KMS-11 (cell line): ENCODE results near the gene GIPR.

Experiments
- H2AFZ ChIP-seq: fragments of 200-600 bp; sonication (generic); 2 replicates; pipeline ENCODE4 v1.6.1; 2016; ENCODE audit warnings: antibody characterized with exemption, mixed run types, low read depth
- H3K27ac ChIP-seq: fragments of 200-600 bp; sonication (generic); 2 replicates; pipeline ENCODE4 v1.6.1; 2016; ENCODE audit warnings: mild to moderate bottlenecking, mixed run types
- H3K27me3 ChIP-seq: fragments of 200-600 bp; sonication (generic); 2 replicates; pipeline ENCODE4 v1.6.1; 2017; ENCODE audit warnings: mild to moderate bottlenecking, low read depth, mixed run types, moderate library complexity; ENCODE audit not compliant: insufficient read depth
- H3K36me3 ChIP-seq: fragments of 200-600 bp; sonication (generic); 2 replicates; pipeline ENCODE4 v1.6.1; 2017; ENCODE audit warnings: mild to moderate bottlenecking, mixed run types; ENCODE audit not compliant: insufficient read depth
- H3K4me1 ChIP-seq: fragments of 200-600 bp; sonication (generic); 2 replicates; pipeline ENCODE4 v1.6.1; 2016; ENCODE audit warnings: mild to moderate bottlenecking, low read depth, mixed run types; ENCODE audit not compliant: poor library complexity, severe bottlenecking
- H3K4me2 ChIP-seq: fragments of 200-600 bp; sonication (generic); 2 replicates; pipeline ENCODE4 v1.7.0; 2016; ENCODE audit warnings: mild to moderate bottlenecking, mixed run types
- H3K4me3 ChIP-seq: fragments of 200-600 bp; sonication (generic); IDR thresholded peaks from 2 replicates; pipeline ENCODE4 v1.6.1; 2017; ENCODE audit warnings: low read depth, low read length, mixed read lengths; ENCODE audit not compliant: insufficient read depth
- H3K79me2 ChIP-seq: fragments of 200-600 bp; sonication (generic); 2 replicates; pipeline ENCODE4 v1.6.1; 2016; ENCODE audit warnings: low read depth, mixed run types; ENCODE audit not compliant: insufficient read depth
- H3K9ac ChIP-seq: fragments of 200-600 bp; sonication (generic); 2 replicates; pipeline ENCODE4 v1.6.1; 2016; ENCODE audit warnings: mild to moderate bottlenecking, mixed run types
- H4K20me1 ChIP-seq: fragments of 200-600 bp; sonication (generic); 2 replicates; pipeline ENCODE4 v1.6.1; 2016; ENCODE audit warnings: mild to moderate bottlenecking, mixed run types; ENCODE audit not compliant: insufficient read depth
- CTCF ChIP-seq: fragments of 200-600 bp; sonication (generic); conservative IDR thresholded peaks from 2 replicates; pipeline ENCODE4 v1.6.1; 2017; ENCODE audit warnings: low read depth, mild to moderate bottlenecking, antibody characterized with exemption, low read length, moderate library complexity, mixed read lengths

Gene GIPR

GRCh38 chr19:45645631-45646344 is 22.2 kb upstream of the GIPR start:
- Histone ChIP-seq H3K4me2 (peak overlapping the region; percentile 69), H3K9ac (no peak overlapping the region), H4K20me1 (no peaks in the 10 kb centered on the region), H3K36me3 (no peaks in the 10 kb centered on the region), H3K79me2 (no peaks in the 10 kb centered on the region), H3K4me3 (no peak overlapping the region), H3K4me1 (peaks cover 18% of the 10 kb centered on the region), H3K27ac (no peak overlapping the region), H2AFZ (peak overlapping the region; percentile 83), H3K27me3 (peaks cover 3% of the 10 kb centered on the region; the same call in 1 of the 2 replicates)
- TF ChIP-seq CTCF: no peak

DNA sequence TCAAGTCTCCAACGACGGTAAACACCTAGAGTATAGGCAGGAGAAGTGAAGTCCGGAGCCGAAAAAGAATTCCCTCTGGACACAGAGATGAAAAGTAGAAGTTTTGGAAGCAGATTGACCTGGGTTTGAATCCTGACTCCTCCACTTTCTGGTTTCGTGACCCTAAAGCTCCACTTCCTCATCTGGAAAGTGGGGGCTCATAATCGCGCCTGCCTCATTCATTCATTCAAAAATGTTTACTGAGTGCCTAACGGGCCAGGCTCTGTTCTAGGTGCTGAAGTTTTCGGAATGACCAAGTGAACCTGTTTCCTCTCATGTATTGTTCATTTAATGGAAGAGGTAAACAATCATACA is 21.7 kb upstream of the GIPR start:
- no peak overlapping the region for H3K27ac ChIP-seq
- peak overlapping the region; percentile 69 for H3K4me2 ChIP-seq
- no peak overlapping the region for H3K9ac ChIP-seq
- H3K4me3 ChIP-seq: no peak overlapping the region
- no peaks in the 10 kb centered on the region for H4K20me1 ChIP-seq
- H2AFZ ChIP-seq: peak overlapping the region; percentile 83
- no peaks in the 10 kb centered on the region for H3K79me2 ChIP-seq
- H3K27me3 ChIP-seq: peaks cover 3% of the 10 kb centered on the region; the same call in 1 of the 2 replicates
- peaks cover 16% of the 10 kb centered on the region for H3K4me1 ChIP-seq
- no peaks in the 10 kb centered on the region for H3K36me3 ChIP-seq
- no peak for TF ChIP-seq CTCF

DNA sequence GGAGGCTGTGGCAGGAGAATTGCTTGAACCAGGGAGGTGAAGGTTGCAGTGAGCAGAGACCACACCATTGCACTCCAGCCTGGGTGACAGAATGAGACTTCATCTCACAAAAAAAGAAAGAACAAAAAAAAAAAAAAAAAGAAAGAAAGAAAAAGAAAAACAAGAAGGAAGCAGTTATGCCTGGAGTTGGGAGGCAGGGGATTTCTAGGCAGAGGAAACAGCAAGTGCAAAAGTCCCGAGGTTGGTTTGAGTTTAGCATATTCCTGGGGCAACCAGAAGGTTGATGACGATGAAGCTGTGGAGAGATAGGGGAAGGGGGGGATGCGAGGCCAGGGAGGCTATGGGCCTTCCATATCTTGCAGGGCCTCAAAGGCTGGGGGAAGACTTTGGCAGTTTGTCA is 17.3 kb upstream of the GIPR start:
- Histone ChIP-seq H3K79me2 (no peaks in the 10 kb centered on the region), H3K27ac (no peak overlapping the region), H3K9ac (no peak overlapping the region), H2AFZ (no peak overlapping the region), H3K4me1 (peaks cover 5% of the 10 kb centered on the region), H3K27me3 (peaks cover 6% of the 10 kb centered on the region; the same call in 1 of the 2 replicates), H4K20me1 (no peaks in the 10 kb centered on the region), H3K4me2 (no peak overlapping the region), H3K36me3 (no peaks in the 10 kb centered on the region), H3K4me3 (no peak overlapping the region)
- TF ChIP-seq CTCF: no peak

DNA sequence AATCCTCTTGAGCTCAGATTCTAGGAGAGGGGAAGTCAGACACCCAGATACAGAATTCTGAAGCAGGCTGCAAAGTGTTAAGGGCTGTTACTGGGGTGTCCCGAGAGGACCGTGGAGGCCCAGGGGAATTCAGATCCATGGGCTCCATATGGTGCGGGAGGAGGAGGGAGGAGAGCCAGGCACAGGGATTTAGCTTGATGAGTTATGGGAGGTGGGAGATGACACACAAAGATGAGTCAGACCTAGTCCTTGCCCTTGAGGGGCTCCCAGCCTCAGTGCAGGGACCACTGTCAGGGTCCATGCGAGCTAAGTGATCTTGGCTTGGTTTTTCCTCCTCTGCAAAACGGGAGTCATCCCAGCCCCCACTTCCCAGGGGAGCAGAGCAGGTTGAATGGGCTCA is 14.4 kb upstream of the GIPR start:
- H3K27ac ChIP-seq: no peak overlapping the region
- no peaks in the 10 kb centered on the region for H3K36me3 ChIP-seq
- TF ChIP-seq CTCF: no peak
- no peaks in the 10 kb centered on the region for H3K79me2 ChIP-seq
- H2AFZ ChIP-seq: no peak overlapping the region
- no peak overlapping the region for H3K9ac ChIP-seq
- no peak overlapping the region for H3K4me2 ChIP-seq
- H4K20me1 ChIP-seq: no peaks in the 10 kb centered on the region
- no peak overlapping the region for H3K4me3 ChIP-seq
- peaks cover 19% of the 10 kb centered on the region for H3K27me3 ChIP-seq
- H3K4me1 ChIP-seq: no peaks in the 10 kb centered on the region
